GM23248 (cell line): ENCODE results near the gene CCDC197. TPM values are rescaled to one million over a fixed set of nuclear protein-coding genes. Genes with fewer than 3 reads are reported as not detected.

Source experiments
- DNase-seq: peaks from one replicate; pipeline ENCODE4 v3.0.0-alpha.2; 2015
- H2AFZ ChIP-seq: fragments of 200-600 bp; sonication (generic); 2 replicates; pipeline ENCODE4 v1.6.1; 2016; ENCODE audit warnings: antibody characterized with exemption
- H3F3A ChIP-seq: fragments of 200-600 bp; sonication (generic); 2 replicates; pipeline ENCODE4 v1.6.1; 2016; ENCODE audit warnings: mild to moderate bottlenecking, antibody characterized with exemption, mixed run types; ENCODE audit not compliant: insufficient read depth
- H3K27ac ChIP-seq: fragments of 200-600 bp; sonication (generic); 2 replicates; pipeline ENCODE4 v1.5.1; 2016; ENCODE audit warnings: mild to moderate bottlenecking
- H3K27me3 ChIP-seq: fragments of 200-600 bp; sonication (generic); replicated peaks from 2 replicates; pipeline ENCODE4 v1.6.1; 2016; ENCODE audit warnings: mild to moderate bottlenecking; ENCODE audit not compliant: insufficient read depth
- H3K36me3 ChIP-seq: fragments of 200-600 bp; sonication (generic); 2 replicates; pipeline ENCODE4 v1.6.1; 2016; ENCODE audit warnings: low read depth, mild to moderate bottlenecking
- H3K4me1 ChIP-seq: fragments of 200-600 bp; sonication (generic); 2 replicates; pipeline ENCODE4 v1.6.1; 2016; ENCODE audit warnings: mild to moderate bottlenecking; ENCODE audit not compliant: insufficient read depth
- H3K4me2 ChIP-seq: fragments of 200-600 bp; sonication (generic); one replicate; pipeline ENCODE4 v1.6.1; 2016; ENCODE audit warnings: mild to moderate bottlenecking; ENCODE audit not compliant: unreplicated experiment
- H3K4me3 ChIP-seq: fragments of 200-600 bp; sonication (generic); 2 replicates; pipeline ENCODE4 v1.5.1; 2016; ENCODE audit warnings: mild to moderate bottlenecking
- H3K79me2 ChIP-seq: fragments of 200-600 bp; sonication (generic); 2 replicates; pipeline ENCODE4 v1.6.1; 2016; ENCODE audit warnings: mild to moderate bottlenecking; ENCODE audit not compliant: insufficient read depth
- H3K9ac ChIP-seq: fragments of 200-600 bp; sonication (generic); 2 replicates; pipeline ENCODE4 v1.6.1; 2016; ENCODE audit warnings: mild to moderate bottlenecking
- H3K9me2 ChIP-seq: fragments of 200-600 bp; sonication (generic); 2 replicates; pipeline ENCODE4 v1.6.1; 2016; ENCODE audit warnings: mixed run types, mild to moderate bottlenecking, moderate library complexity; ENCODE audit not compliant: insufficient read depth
- H3K9me3 ChIP-seq: fragments of 200-600 bp; sonication (generic); one replicate; pipeline ENCODE4 v1.6.1; 2017; ENCODE audit warnings: low read depth
- H4K20me1 ChIP-seq: fragments of 200-600 bp; sonication (generic); 2 replicates; pipeline ENCODE4 v1.6.0; 2016; ENCODE audit not compliant: insufficient read depth
- EZH2 ChIP-seq: fragments of 200-600 bp; sonication (generic); IDR thresholded peaks from 2 replicates; pipeline ENCODE4 v1.6.1; 2018; ENCODE audit warnings: antibody characterized with exemption, mild to moderate bottlenecking; ENCODE audit not compliant: insufficient read depth, poor library complexity, severe bottlenecking
- EZH2phosphoT487 ChIP-seq: fragments of 200-600 bp; sonication (generic); IDR thresholded peaks from 2 replicates; pipeline ENCODE4 v1.6.1; 2018; ENCODE audit warnings: antibody characterized with exemption, moderate library complexity, mild to moderate bottlenecking, low read depth; ENCODE audit not compliant: insufficient read depth
- WGBS, 2 experiments: methylation state at CpG; one replicate each; pipeline ENCODE4 v1.1.6; 2015 to 2017; ENCODE audit warnings: low lambda C conversion rate in 2 of 2, low coverage in 1 of 2; ENCODE audit errors: missing lambda C conversion rate in 2 of 2; 5-methylcytosine and 5-hydroxymethylcytosine counted together
- in situ Hi-C: fragments of 300-500 bp; cut with MboI; formaldehyde crosslinking; loops from 2 replicates; pipeline ENCODE4 v1.15.0; 2020
- polyA plus RNA-seq: library from polyadenylated mRNA; unstranded; fragments of >200 nt; fragmentation: Nextera tagmentation; extraction: Ambion mirVana; gene quantifications from 2 replicates; pipeline ENCODE4 v1.2.1, GENCODE V29; 2016
- total RNA-seq: library from RNA; depleted of rRNA; stranded (reverse); fragments of >200 nt; shearing (Covaris generic); gene quantifications from 2 replicates; pipeline ENCODE4 v1.2.3, GENCODE V29; 2014

The CCDC197 gene
- total and polyA plus RNA-seq, 2 experiments from 2014 or later, result not detected

GRCh38 chr14:94019329-94019728, 22.2 kb downstream of the CCDC197 start:
- no peaks in the 10 kb centered on the region for H3K9me2 ChIP-seq
- no peaks in the 10 kb centered on the region for H4K20me1 ChIP-seq
- no peak overlapping the region for H3K27ac ChIP-seq
- no peaks in the 10 kb centered on the region for H3K36me3 ChIP-seq
- no peak overlapping the region for H3K9ac ChIP-seq
- in situ Hi-C loops, result no loop called here
- H3K4me2 ChIP-seq, result no peak overlapping the region
- TF ChIP-seq EZH2, result no peak
- no peak for TF ChIP-seq EZH2phosphoT487
- no peaks in the 10 kb centered on the region for H3K9me3 ChIP-seq
- no peak overlapping the region for H2AFZ ChIP-seq
- H3K4me3 ChIP-seq, result no peak overlapping the region
- H3K27me3 ChIP-seq, result peaks cover 22% of the 10 kb centered on the region
- no peaks in the 10 kb centered on the region for H3K4me1 ChIP-seq
- WGBS, 2 experiments, result 72 to 75% methylated on average over 6 of the region's 6 CpGs
- H3F3A ChIP-seq, result no peaks in the 10 kb centered on the region
- H3K79me2 ChIP-seq, result no peaks in the 10 kb centered on the region
- no peak for DNase-seq

GRCh38 chr14:94020267-94020666, 23.2 kb downstream of the CCDC197 start:
- H2AFZ ChIP-seq, result no peak overlapping the region
- no peaks in the 10 kb centered on the region for H4K20me1 ChIP-seq
- no peak overlapping the region for H3K27ac ChIP-seq
- no peaks in the 10 kb centered on the region for H3K4me1 ChIP-seq
- no peak overlapping the region for H3K4me2 ChIP-seq
- H3K9me3 ChIP-seq, result no peaks in the 10 kb centered on the region
- no peak overlapping the region for H3K4me3 ChIP-seq
- H3K9ac ChIP-seq, result no peak overlapping the region
- no peaks in the 10 kb centered on the region for H3K36me3 ChIP-seq
- DNase-seq, result no peak
- H3F3A ChIP-seq, result no peaks in the 10 kb centered on the region
- peaks cover 22% of the 10 kb centered on the region; the same call in 1 of the 2 replicates for H3K27me3 ChIP-seq
- H3K79me2 ChIP-seq, result no peaks in the 10 kb centered on the region
- in situ Hi-C loops, result no loop called here
- 57 to 64% methylated on average over 4 of the region's 4 CpGs for WGBS, 2 experiments
- H3K9me2 ChIP-seq, result no peaks in the 10 kb centered on the region
- TF ChIP-seq EZH2, result no peak
- no peak for TF ChIP-seq EZH2phosphoT487

GRCh38 chr14:94021001-94021400, 23.9 kb downstream of the CCDC197 start:
- in situ Hi-C loops, result no loop called here
- Histone ChIP-seq H3K9ac (no peak overlapping the region), H3K9me2 (no peaks in the 10 kb centered on the region), H3K9me3 (no peaks in the 10 kb centered on the region), H3K4me1 (no peaks in the 10 kb centered on the region), H3K27me3 (peaks cover 15% of the 10 kb centered on the region; the same call in 1 of the 2 replicates), H3F3A (no peaks in the 10 kb centered on the region), H4K20me1 (no peaks in the 10 kb centered on the region), H2AFZ (no peak overlapping the region), H3K79me2 (no peaks in the 10 kb centered on the region), H3K4me2 (no peak overlapping the region), H3K27ac (no peak overlapping the region), H3K36me3 (no peaks in the 10 kb centered on the region), H3K4me3 (no peak overlapping the region)
- peak; percentile 62 for DNase-seq
- TF ChIP-seq EZH2phosphoT487 (no peak), EZH2 (no peak)
- WGBS, 2 experiments, result 48 to 55% methylated on average over 2 of the region's 2 CpGs

GRCh38 chr14:94021416-94022157, 24.5 kb downstream of the CCDC197 start:
- H3F3A ChIP-seq, result no peaks in the 10 kb centered on the region
- no peaks in the 10 kb centered on the region for H4K20me1 ChIP-seq
- H3K9ac ChIP-seq, result no peak overlapping the region
- H3K4me3 ChIP-seq, result no peak overlapping the region
- no peaks in the 10 kb centered on the region for H3K9me2 ChIP-seq
- 73 to 81% methylated on average over 10 of the region's 10 CpGs for WGBS, 2 experiments
- in situ Hi-C loops, result no loop called here
- H3K27ac ChIP-seq, result no peak overlapping the region
- H3K9me3 ChIP-seq, result no peaks in the 10 kb centered on the region
- H3K79me2 ChIP-seq, result no peaks in the 10 kb centered on the region
- TF ChIP-seq EZH2phosphoT487, result no peak
- no peak for TF ChIP-seq EZH2
- H3K4me1 ChIP-seq, result no peaks in the 10 kb centered on the region
- H3K36me3 ChIP-seq, result no peaks in the 10 kb centered on the region
- H3K27me3 ChIP-seq, result peaks cover 9% of the 10 kb centered on the region; the same call in 1 of the 2 replicates
- no peak overlapping the region for H3K4me2 ChIP-seq
- DNase-seq, result no peak
- H2AFZ ChIP-seq, result no peak overlapping the region
